Endothelial cell of umbilical vein (primary cell): ENCODE measurements around the gene CDK11B. TPM values are rescaled to one million over a fixed set of nuclear protein-coding genes. Genes with fewer than 3 reads are reported as not detected.

Source experiments
- BruUV-seq: library from RNA; stranded (reverse); fragments of 400-500 nt; replicated peaks from 2 replicates; lab custom pipeline; 2021; lab: Mats Ljungman, UMichigan
- CTCF ChIA-PET: fragments of 300-600, 350-600 bp; sonication (Branson Sonifier 250); formaldehyde crosslinking; loops from one replicate; lab custom pipeline; 2021; ENCODE audit warnings: antibody characterized with exemption, inconsistent platforms; lab: Charles Lee
- POLR2A ChIA-PET: fragments of 300-600, 350-600 bp; sonication (Branson Sonifier 250); formaldehyde crosslinking; loops from one replicate; lab custom pipeline; 2021; ENCODE audit warnings: antibody characterized with exemption, inconsistent platforms; lab: Charles Lee
- DNase-seq: peaks from one replicate; pipeline ENCODE4 v3.0.0-alpha.2; 2011; ENCODE audit warnings: low read depth, low spot score
- FAIRE-seq: peaks from 2 replicates; lab custom pipeline; 2011; peaks lifted over from hg19 to GRCh38; lab: Jason Lieb, UNC
- H2AFZ ChIP-seq: 2 replicates; pipeline ENCODE4 v1.6.0; 2012; ENCODE audit warnings: low read depth, low read length, control low read depth, inconsistent platforms
- H3K27ac ChIP-seq: 2 replicates; pipeline ENCODE4 v1.5.1; 2011; ENCODE audit warnings: low read depth, mild to moderate bottlenecking, control low read depth, low read length, moderate library complexity; ENCODE audit not compliant: insufficient read depth
- H3K27me3 ChIP-seq, 2 experiments: 2 replicates each; pipeline versions ENCODE4 v1.6.0 to v1.6.1; 2011; ENCODE audit warnings: low read length in 2 of 2, mixed read lengths in 1 of 2; ENCODE audit not compliant: control insufficient read depth in 2 of 2, insufficient read depth in 2 of 2
- H3K36me3 ChIP-seq, 2 experiments: 2 replicates in 1 of 2; 3 replicates in 1 of 2; pipeline ENCODE4 v1.5.1; 2011; ENCODE audit warnings: low read length in 2 of 2, mild to moderate bottlenecking in 1 of 2, moderate library complexity in 1 of 2; ENCODE audit not compliant: control insufficient read depth in 2 of 2, insufficient read depth in 2 of 2; ENCODE audit errors: extremely low read depth in 1 of 2
- H3K4me1 ChIP-seq: 3 replicates; pipeline ENCODE4 v1.5.1; 2011; ENCODE audit warnings: mild to moderate bottlenecking, low read length; ENCODE audit not compliant: control insufficient read depth, insufficient read depth; ENCODE audit errors: extremely low read depth
- H3K4me2 ChIP-seq: 2 replicates; pipeline ENCODE4 v1.6.1; 2011; ENCODE audit warnings: low read length, control low read depth, mixed read lengths; ENCODE audit not compliant: insufficient read depth
- H3K4me3 ChIP-seq, 3 experiments: fragments of 200-600 bp in 1 of 3; sonication (generic), shearing (Covaris generic) in 1 of 3; replicated peaks in 1 of 3; 2 replicates each; pipeline ENCODE4 v1.5.1; 2011 to 2016; ENCODE audit warnings: control low read depth in 3 of 3, low read length in 3 of 3, mild to moderate bottlenecking in 2 of 3, inconsistent platforms in 1 of 3, low read depth in 1 of 3, moderate library complexity in 1 of 3; ENCODE audit not compliant: insufficient read depth in 1 of 3
- H3K79me2 ChIP-seq: 2 replicates; pipeline ENCODE4 v1.6.0; 2012; ENCODE audit warnings: low read length, inconsistent platforms; ENCODE audit not compliant: control insufficient read depth, insufficient read depth
- H3K9ac ChIP-seq: replicated peaks from 2 replicates; pipeline ENCODE3; 2011; ENCODE audit warnings: low read length, control low read depth; ENCODE audit not compliant: insufficient read depth; ENCODE audit errors: extremely low read depth
- H3K9me1 ChIP-seq: replicated peaks from 3 replicates; pipeline ENCODE4 v1.6.0; 2011; ENCODE audit warnings: mild to moderate bottlenecking, low read length; ENCODE audit not compliant: control insufficient read depth, insufficient read depth; ENCODE audit errors: extremely low read depth
- H3K9me3 ChIP-seq: replicated peaks from 2 replicates; pipeline ENCODE4 v1.5.1; 2012; ENCODE audit warnings: low read length, inconsistent platforms; ENCODE audit not compliant: control insufficient read depth, insufficient read depth
- H4K20me1 ChIP-seq: replicated peaks from 2 replicates; pipeline ENCODE3; 2011; ENCODE audit warnings: mild to moderate bottlenecking, low read length; ENCODE audit not compliant: control insufficient read depth, insufficient read depth; ENCODE audit errors: extremely low read depth
- EZH2 ChIP-seq: IDR thresholded peaks from 2 replicates; pipeline ENCODE4 v1.6.1; 2012; ENCODE audit warnings: borderline replicate concordance, low read depth, mild to moderate bottlenecking, moderate library complexity, low read length, inconsistent platforms; ENCODE audit not compliant: severe bottlenecking
- FOS ChIP-seq: IDR thresholded peaks from 2 replicates; pipeline ENCODE4 v1.6.1; 2011; ENCODE audit warnings: mild to moderate bottlenecking, low read length, moderate library complexity, borderline replicate concordance; ENCODE audit not compliant: insufficient read depth
- GATA2 ChIP-seq: IDR thresholded peaks from 2 replicates; pipeline ENCODE4 v1.7.0; 2011; ENCODE audit warnings: low read depth, mild to moderate bottlenecking, moderate library complexity, mixed read lengths, low read length; ENCODE audit not compliant: insufficient read length, insufficient read depth
- JUN ChIP-seq: IDR thresholded peaks from 2 replicates; pipeline ENCODE4 v1.6.1; 2011; ENCODE audit warnings: borderline replicate concordance, low read depth; ENCODE audit not compliant: insufficient read length, insufficient read depth
- MYC ChIP-seq: IDR thresholded peaks from one replicate; pipeline ENCODE4 v1.6.1; 2011; ENCODE audit warnings: mild to moderate bottlenecking, low read depth, low read length
- POLR2A ChIP-seq: IDR thresholded peaks from 2 replicates; pipeline ENCODE4 v1.6.1; 2012; ENCODE audit warnings: low read depth, mild to moderate bottlenecking, control low read depth, low read length
- POLR2AphosphoS5 ChIP-seq: IDR thresholded peaks from 2 replicates; pipeline ENCODE4 v1.6.1; 2012; ENCODE audit warnings: low read depth, mild to moderate bottlenecking, control low read depth, low read length, moderate library complexity; ENCODE audit not compliant: insufficient read depth
- dilution Hi-C: fragments of 300-500 bp; cut with MboI; formaldehyde crosslinking; loops from one replicate; pipeline ENCODE4 v1.15.0; 2019; ENCODE audit warnings: low sequenced_read_pairs; ENCODE audit not compliant: extremely low pct_ligation_motif_present
- intact Hi-C: fragments of 100-400 bp; cut with micrococcal nuclease; formaldehyde crosslinking; loops from one replicate; pipeline ENCODE4 v1.10.0; 2022
- polyA plus RNA-seq, 4 experiments: library from polyadenylated mRNA; depleted of rRNA in 3 of 4; stranded (reverse) in 3 of 4; unstranded in 1 of 4; fragments of >200 nt; gene quantifications; 2 replicates each; pipeline versions ENCODE4 v1.2.1 to v1.2.3, GENCODE V29; 2011 to 2012; ENCODE audit warnings: missing spikeins in 1 of 4
- total RNA-seq: library from RNA; stranded (reverse); gene quantifications from 2 replicates; pipeline ENCODE4 v1.2.3, GENCODE V29; 2021
- TF ChIP-seq, protein P1 (sequence below): IDR thresholded peaks from 2 replicates; pipeline ENCODE4 v1.6.1; 2011; ENCODE audit not compliant: insufficient read depth, insufficient read length
- TF ChIP-seq, protein P2 (sequence below), 2 donors: IDR thresholded peaks; 1 replicate in 1 of 2; 2 replicates in 1 of 2; pipeline ENCODE4 v1.5.1; 2011; ENCODE audit warnings: low read length in 2 of 2, mild to moderate bottlenecking in 2 of 2, moderate library complexity in 2 of 2, control low read depth in 1 of 2, inconsistent platforms in 1 of 2, low read depth in 1 of 2; ENCODE audit not compliant: insufficient read depth in 1 of 2; ENCODE audit errors: extremely low read depth in 1 of 2

Gene CDK11B
- total and polyA plus RNA-seq, 2 donors (not counting 3 experiments of a cell fraction or from before 2014, with no cell fraction given), result 16.4 to 32.0 TPM

DNA sequence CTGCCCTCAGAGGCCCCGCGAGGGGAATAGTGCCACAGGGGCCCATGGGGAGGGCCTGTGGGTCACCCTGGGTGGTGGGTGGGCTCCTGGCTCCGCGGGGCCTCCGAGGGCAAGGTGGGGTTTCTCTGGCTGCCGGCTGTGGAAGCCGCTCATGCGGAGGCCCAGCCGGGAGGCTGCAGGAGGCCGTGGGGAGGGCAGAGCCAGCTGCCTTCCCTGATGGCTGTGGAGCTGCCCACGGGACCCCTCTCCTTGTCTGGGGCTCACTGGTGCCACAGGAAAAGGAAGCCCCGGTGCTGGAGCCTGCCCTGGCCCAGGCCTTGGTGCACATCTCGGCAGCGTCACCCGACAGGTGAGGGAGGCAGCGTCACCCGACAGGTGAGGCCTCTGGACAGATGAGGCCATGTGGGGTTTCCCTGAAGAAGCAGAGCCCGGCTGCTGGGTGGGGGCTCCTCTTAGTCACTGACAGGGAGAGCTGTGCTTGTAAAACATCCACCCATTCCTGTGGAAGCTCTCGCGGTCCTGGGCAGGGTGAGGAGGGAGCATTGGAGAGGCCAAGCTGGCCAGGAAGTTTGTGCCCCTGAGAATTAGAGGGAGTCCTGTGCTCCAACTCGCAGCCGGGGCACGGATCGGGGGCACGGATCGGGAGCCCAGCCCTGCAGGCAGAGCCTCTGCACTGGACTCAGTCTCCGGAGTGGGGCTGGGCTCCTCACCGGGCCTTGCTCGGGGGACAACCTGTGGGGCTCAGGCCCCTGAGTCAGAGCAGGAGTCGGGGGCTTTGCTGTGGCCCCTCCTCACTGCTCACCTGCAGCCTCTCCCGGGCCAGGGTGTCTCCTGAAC lies 37.4 kb downstream of the CDK11B start:
- CTCF ChIA-PET, result interaction anchor here (1.3 kb wide), 1 partner anchor 18 kb away, joined by 5 read pairs; no protein-coding TSS in a partner anchor
- H3K4me2 ChIP-seq, result no peak overlapping the region
- FAIRE-seq, result no peak
- H3K9ac ChIP-seq, result no peak overlapping the region
- H3K4me1 ChIP-seq, result peaks cover 4% of the 10 kb centered on the region
- H3K27ac ChIP-seq, result no peak overlapping the region
- BruUV-seq, result no TSS peak
- dilution Hi-C loops (no loop called here), intact Hi-C loops (no loop called here)
- POLR2A ChIA-PET, result no interaction called here
- H3K36me3 ChIP-seq, result peaks cover 0 to 2% of the 10 kb centered on the region in 2 experiments
- no peaks in the 10 kb centered on the region for H3K9me1 ChIP-seq
- no peak overlapping the region for H3K4me3 ChIP-seq
- H3K9me3 ChIP-seq, result no peaks in the 10 kb centered on the region
- H4K20me1 ChIP-seq, result no peaks in the 10 kb centered on the region
- DNase-seq, result no peak
- TF ChIP-seq JUN (no peak), GATA2 (no peak), MYC (no peak), FOS (no peak), POLR2AphosphoS5 (no peak), POLR2A (no peak), EZH2 (no peak)
- TF ChIP-seq, protein P1, sequence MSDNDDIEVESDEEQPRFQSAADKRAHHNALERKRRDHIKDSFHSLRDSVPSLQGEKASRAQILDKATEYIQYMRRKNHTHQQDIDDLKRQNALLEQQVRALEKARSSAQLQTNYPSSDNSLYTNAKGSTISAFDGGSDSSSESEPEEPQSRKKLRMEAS, result no peak
- TF ChIP-seq, protein P2, sequence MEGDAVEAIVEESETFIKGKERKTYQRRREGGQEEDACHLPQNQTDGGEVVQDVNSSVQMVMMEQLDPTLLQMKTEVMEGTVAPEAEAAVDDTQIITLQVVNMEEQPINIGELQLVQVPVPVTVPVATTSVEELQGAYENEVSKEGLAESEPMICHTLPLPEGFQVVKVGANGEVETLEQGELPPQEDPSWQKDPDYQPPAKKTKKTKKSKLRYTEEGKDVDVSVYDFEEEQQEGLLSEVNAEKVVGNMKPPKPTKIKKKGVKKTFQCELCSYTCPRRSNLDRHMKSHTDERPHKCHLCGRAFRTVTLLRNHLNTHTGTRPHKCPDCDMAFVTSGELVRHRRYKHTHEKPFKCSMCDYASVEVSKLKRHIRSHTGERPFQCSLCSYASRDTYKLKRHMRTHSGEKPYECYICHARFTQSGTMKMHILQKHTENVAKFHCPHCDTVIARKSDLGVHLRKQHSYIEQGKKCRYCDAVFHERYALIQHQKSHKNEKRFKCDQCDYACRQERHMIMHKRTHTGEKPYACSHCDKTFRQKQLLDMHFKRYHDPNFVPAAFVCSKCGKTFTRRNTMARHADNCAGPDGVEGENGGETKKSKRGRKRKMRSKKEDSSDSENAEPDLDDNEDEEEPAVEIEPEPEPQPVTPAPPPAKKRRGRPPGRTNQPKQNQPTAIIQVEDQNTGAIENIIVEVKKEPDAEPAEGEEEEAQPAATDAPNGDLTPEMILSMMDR (IDR thresholded peaks at IDR 0.05; ENCODE audit: extremely low read depth in 1 of 2, insufficient read depth in 1 of 2, low read depth in 1 of 2, low read length in 2 of 2), result no peak
- no peak overlapping the region for H2AFZ ChIP-seq
- H3K27me3 ChIP-seq, result no peaks in the 10 kb centered on the region
- H3K79me2 ChIP-seq, result peaks cover 2% of the 10 kb centered on the region
